ENCODE measurements around the gene CACNA1C.

Gene CACNA1C

GRCh38 chr12:2138871-2139308, 86.1 kb downstream of the CACNA1C start:
- Histone ChIP-seq H3K4me3 (IDR thresholded peaks at IDR 0.05; ENCODE audit: insufficient read depth, low read depth, low read length) (no peak overlapping the region), H3K27ac (no peak overlapping the region), H3K4me2 (no peak overlapping the region), H3K4me1 (ENCODE audit: low read depth, poor library complexity, severe bottlenecking) (no peaks in the 10 kb centered on the region), H2AFZ (ENCODE audit: low read depth) (no peak overlapping the region), H3K9ac (no peak overlapping the region), H4K20me1 (ENCODE audit: insufficient read depth) (no peaks in the 10 kb centered on the region), H3K27me3 (ENCODE audit: insufficient read depth, low read depth) (no peaks in the 10 kb centered on the region), H3K36me3 (ENCODE audit: insufficient read depth) (no peaks in the 10 kb centered on the region), H3K79me2 (ENCODE audit: insufficient read depth, low read depth) (no peaks in the 10 kb centered on the region)
- TF ChIP-seq, protein P1, sequence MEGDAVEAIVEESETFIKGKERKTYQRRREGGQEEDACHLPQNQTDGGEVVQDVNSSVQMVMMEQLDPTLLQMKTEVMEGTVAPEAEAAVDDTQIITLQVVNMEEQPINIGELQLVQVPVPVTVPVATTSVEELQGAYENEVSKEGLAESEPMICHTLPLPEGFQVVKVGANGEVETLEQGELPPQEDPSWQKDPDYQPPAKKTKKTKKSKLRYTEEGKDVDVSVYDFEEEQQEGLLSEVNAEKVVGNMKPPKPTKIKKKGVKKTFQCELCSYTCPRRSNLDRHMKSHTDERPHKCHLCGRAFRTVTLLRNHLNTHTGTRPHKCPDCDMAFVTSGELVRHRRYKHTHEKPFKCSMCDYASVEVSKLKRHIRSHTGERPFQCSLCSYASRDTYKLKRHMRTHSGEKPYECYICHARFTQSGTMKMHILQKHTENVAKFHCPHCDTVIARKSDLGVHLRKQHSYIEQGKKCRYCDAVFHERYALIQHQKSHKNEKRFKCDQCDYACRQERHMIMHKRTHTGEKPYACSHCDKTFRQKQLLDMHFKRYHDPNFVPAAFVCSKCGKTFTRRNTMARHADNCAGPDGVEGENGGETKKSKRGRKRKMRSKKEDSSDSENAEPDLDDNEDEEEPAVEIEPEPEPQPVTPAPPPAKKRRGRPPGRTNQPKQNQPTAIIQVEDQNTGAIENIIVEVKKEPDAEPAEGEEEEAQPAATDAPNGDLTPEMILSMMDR (conservative IDR thresholded peaks at IDR 0.05; ENCODE audit: low read depth, low read length), result no peak

DNA sequence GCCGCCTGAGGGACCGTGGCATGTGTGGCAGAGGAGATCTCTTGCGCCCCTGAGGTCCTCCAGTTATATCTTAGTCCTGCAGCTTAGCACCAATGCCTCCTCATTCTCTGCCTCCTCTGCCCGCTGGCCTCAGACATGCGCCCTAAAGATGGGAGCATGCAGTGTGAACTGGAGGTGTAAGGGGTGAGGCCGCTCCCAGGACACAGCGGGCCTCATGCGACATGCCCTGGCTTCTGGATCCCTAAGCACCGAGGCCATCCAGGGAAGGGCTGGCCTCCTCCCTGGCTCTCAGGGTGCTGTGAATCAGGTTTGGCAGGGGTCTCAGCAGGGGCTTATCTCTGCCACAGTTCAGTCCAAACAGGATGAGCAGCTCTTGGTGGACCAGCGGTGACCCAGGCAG, 86.9 kb downstream of the CACNA1C start:
- Histone ChIP-seq H3K4me3 (IDR thresholded peaks at IDR 0.05; ENCODE audit: insufficient read depth, low read depth, low read length) (no peak overlapping the region), H3K4me1 (ENCODE audit: low read depth, poor library complexity, severe bottlenecking) (no peaks in the 10 kb centered on the region), H3K9ac (no peak overlapping the region), H3K27ac (no peak overlapping the region), H2AFZ (ENCODE audit: low read depth) (no peak overlapping the region), H4K20me1 (ENCODE audit: insufficient read depth) (no peaks in the 10 kb centered on the region), H3K79me2 (ENCODE audit: insufficient read depth, low read depth) (no peaks in the 10 kb centered on the region), H3K36me3 (ENCODE audit: insufficient read depth) (no peaks in the 10 kb centered on the region), H3K4me2 (no peak overlapping the region), H3K27me3 (ENCODE audit: insufficient read depth, low read depth) (no peaks in the 10 kb centered on the region)
- TF ChIP-seq, protein P1 (conservative IDR thresholded peaks at IDR 0.05; ENCODE audit: low read depth, low read length), result no peak

DNA sequence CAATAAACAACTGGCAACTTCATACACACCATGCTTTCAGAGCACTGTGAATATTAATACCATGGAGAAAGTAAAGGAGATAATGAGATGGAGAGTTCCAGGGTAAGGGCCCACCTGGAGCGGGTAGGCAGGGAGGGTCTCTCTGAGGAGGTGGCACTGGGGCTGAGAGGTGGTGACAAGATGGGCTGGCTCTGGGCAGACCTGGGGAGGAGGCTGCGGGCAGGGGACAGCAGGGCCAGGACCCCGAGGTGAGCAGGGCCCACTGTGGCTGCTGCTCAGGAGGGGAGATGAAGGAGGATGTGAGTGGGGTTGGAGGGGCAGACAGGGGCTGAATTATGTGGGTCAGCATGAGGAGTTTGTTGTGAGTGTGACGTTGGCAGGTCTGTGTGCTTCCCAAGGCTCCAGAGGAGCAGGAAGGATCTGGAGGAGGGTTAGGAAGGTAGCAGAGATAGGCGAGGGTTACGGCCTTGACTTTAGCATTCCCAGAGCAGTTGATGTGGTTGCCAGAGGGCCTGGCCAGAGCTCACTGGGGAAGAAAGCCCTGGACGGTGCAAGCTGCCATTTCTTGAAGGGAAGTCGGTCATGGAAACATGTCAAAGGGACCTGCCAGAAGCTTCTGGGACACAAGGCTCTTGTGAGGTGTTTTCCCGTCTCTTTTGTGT, 88.2 kb downstream of the CACNA1C start:
- Histone ChIP-seq H3K4me2 (no peak overlapping the region), H4K20me1 (ENCODE audit: insufficient read depth) (no peaks in the 10 kb centered on the region), H3K36me3 (ENCODE audit: insufficient read depth) (no peaks in the 10 kb centered on the region), H2AFZ (ENCODE audit: low read depth) (no peak overlapping the region), H3K4me1 (ENCODE audit: low read depth, poor library complexity, severe bottlenecking) (no peaks in the 10 kb centered on the region), H3K4me3 (IDR thresholded peaks at IDR 0.05; ENCODE audit: insufficient read depth, low read depth, low read length) (no peak overlapping the region), H3K27ac (no peak overlapping the region), H3K79me2 (ENCODE audit: insufficient read depth, low read depth) (no peaks in the 10 kb centered on the region), H3K9ac (no peak overlapping the region), H3K27me3 (ENCODE audit: insufficient read depth, low read depth) (no peaks in the 10 kb centered on the region)
- TF ChIP-seq, protein P1 (conservative IDR thresholded peaks at IDR 0.05; ENCODE audit: low read depth, low read length), result no peak

DNA sequence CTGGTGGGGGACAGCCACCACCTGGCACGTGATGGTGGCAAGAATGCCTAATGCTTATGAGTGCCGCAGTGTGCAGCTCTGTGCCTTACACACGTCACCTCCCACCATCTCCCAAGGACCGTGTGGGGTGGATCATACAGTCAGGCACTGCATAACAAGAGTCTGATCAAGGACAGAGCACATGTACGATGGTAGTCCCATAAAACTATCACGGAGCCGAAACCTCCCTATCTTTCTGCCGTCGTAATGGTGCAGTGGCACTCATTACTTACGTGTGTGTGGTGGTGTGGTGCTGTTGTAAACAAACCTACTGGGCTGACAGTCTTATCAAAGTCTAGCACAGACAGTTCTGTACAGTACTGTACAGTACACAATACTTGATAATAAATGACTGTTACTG, 89.3 kb downstream of the CACNA1C start:
- no peak overlapping the region for H3K9ac ChIP-seq
- no peaks in the 10 kb centered on the region for H3K27me3 ChIP-seq (ENCODE audit: insufficient read depth, low read depth)
- H3K36me3 ChIP-seq (ENCODE audit: insufficient read depth), result no peaks in the 10 kb centered on the region
- no peaks in the 10 kb centered on the region for H4K20me1 ChIP-seq (ENCODE audit: insufficient read depth)
- no peak overlapping the region for H3K4me2 ChIP-seq
- no peaks in the 10 kb centered on the region for H3K4me1 ChIP-seq (ENCODE audit: low read depth, poor library complexity, severe bottlenecking)
- no peak overlapping the region for H3K4me3 ChIP-seq (IDR thresholded peaks at IDR 0.05; ENCODE audit: insufficient read depth, low read depth, low read length)
- H3K79me2 ChIP-seq (ENCODE audit: insufficient read depth, low read depth), result no peaks in the 10 kb centered on the region
- TF ChIP-seq, protein P1 (conservative IDR thresholded peaks at IDR 0.05; ENCODE audit: low read depth, low read length), result no peak
- no peak overlapping the region for H2AFZ ChIP-seq (ENCODE audit: low read depth)
- H3K27ac ChIP-seq, result no peak overlapping the region
